Measurements from ENCODE around the gene RETREG2. TPM values are rescaled to one million over a fixed set of nuclear protein-coding genes. Genes with fewer than 3 reads are reported as not detected.

Gene RETREG2
- total and polyA plus RNA-seq, 2 experiments from 2014 or later, result 13.2 to 41.8 TPM

DNA sequence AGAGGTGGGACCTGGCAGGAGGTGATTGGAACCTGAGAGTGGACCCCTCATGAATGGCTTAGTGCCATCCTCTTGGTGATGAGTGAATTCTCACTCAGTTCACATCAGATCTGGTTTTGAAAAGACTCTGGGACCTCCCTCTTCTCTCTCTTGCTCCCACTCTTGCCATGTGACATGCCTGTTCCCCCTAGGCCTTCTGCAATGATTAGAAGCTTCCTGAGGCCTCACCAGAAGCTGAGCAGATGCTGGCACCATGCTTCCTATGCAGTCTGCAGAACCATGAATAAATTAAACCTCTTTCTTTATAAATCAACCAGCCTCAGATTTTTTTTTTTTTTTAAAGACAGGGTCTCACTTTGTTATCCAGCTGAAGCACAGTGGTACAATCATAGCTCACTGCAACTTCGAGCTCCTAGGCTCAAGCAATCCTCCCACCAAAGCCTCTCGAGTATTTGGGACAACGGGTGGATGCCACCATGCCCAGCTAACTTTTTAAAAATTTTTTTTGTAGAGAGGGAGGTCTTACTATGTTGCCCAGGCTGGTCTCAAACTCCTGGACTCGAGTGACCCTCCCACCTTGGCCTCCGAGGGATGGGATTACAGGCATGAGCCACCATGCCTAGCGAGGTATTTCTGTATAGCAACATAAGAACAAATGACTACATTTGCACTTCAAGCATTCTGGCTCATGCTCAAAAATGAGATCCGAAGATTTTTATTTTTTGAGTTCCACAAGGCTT, 26.5 kb downstream of the RETREG2 start (continued):
- TF ChIP-seq, protein P1, sequence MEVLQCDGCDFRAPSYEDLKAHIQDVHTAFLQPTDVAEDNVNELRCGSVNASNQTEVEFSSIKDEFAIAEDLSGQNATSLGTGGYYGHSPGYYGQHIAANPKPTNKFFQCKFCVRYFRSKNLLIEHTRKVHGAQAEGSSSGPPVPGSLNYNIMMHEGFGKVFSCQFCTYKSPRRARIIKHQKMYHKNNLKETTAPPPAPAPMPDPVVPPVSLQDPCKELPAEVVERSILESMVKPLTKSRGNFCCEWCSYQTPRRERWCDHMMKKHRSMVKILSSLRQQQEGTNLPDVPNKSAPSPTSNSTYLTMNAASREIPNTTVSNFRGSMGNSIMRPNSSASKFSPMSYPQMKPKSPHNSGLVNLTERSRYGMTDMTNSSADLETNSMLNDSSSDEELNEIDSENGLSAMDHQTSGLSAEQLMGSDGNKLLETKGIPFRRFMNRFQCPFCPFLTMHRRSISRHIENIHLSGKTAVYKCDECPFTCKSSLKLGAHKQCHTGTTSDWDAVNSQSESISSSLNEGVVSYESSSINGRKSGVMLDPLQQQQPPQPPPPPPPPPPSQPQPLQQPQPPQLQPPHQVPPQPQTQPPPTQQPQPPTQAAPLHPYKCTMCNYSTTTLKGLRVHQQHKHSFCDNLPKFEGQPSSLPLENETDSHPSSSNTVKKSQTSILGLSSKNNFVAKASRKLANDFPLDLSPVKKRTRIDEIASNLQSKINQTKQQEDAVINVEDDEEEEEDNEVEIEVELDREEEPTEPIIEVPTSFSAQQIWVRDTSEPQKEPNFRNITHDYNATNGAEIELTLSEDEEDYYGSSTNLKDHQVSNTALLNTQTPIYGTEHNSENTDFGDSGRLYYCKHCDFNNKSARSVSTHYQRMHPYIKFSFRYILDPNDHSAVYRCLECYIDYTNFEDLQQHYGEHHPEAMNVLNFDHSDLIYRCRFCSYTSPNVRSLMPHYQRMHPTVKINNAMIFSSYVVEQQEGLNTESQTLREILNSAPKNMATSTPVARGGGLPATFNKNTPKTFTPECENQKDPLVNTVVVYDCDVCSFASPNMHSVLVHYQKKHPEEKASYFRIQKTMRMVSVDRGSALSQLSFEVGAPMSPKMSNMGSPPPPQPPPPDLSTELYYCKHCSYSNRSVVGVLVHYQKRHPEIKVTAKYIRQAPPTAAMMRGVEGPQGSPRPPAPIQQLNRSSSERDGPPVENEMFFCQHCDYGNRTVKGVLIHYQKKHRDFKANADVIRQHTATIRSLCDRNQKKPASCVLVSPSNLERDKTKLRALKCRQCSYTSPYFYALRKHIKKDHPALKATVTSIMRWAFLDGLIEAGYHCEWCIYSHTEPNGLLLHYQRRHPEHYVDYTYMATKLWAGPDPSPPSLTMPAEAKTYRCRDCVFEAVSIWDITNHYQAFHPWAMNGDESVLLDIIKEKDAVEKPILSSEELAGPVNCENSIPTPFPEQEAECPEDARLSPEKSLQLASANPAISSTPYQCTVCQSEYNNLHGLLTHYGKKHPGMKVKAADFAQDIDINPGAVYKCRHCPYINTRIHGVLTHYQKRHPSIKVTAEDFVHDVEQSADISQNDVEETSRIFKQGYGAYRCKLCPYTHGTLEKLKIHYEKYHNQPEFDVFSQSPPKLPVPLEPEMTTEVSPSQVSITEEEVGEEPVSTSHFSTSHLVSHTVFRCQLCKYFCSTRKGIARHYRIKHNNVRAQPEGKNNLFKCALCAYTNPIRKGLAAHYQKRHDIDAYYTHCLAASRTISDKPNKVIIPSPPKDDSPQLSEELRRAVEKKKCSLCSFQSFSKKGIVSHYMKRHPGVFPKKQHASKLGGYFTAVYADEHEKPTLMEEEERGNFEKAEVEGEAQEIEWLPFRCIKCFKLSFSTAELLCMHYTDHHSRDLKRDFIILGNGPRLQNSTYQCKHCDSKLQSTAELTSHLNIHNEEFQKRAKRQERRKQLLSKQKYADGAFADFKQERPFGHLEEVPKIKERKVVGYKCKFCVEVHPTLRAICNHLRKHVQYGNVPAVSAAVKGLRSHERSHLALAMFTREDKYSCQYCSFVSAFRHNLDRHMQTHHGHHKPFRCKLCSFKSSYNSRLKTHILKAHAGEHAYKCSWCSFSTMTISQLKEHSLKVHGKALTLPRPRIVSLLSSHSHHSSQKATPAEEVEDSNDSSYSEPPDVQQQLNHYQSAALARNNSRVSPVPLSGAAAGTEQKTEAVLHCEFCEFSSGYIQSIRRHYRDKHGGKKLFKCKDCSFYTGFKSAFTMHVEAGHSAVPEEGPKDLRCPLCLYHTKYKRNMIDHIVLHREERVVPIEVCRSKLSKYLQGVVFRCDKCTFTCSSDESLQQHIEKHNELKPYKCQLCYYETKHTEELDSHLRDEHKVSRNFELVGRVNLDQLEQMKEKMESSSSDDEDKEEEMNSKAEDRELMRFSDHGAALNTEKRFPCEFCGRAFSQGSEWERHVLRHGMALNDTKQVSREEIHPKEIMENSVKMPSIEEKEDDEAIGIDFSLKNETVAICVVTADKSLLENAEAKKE (CRISPR knock-in tag; IDR thresholded peaks at IDR 0.05), result no peak
- TF ChIP-seq EZH2phosphoT487 (IDR thresholded peaks at IDR 0.05; ENCODE audit: unreplicated experiment) (no peak), POLR2AphosphoS5 (IDR thresholded peaks at IDR 0.05; ENCODE audit: low read depth) (no peak), ZNF114 (CRISPR knock-in tag; IDR thresholded peaks at IDR 0.05) (no peak)
- TF ChIP-seq, protein P2, sequence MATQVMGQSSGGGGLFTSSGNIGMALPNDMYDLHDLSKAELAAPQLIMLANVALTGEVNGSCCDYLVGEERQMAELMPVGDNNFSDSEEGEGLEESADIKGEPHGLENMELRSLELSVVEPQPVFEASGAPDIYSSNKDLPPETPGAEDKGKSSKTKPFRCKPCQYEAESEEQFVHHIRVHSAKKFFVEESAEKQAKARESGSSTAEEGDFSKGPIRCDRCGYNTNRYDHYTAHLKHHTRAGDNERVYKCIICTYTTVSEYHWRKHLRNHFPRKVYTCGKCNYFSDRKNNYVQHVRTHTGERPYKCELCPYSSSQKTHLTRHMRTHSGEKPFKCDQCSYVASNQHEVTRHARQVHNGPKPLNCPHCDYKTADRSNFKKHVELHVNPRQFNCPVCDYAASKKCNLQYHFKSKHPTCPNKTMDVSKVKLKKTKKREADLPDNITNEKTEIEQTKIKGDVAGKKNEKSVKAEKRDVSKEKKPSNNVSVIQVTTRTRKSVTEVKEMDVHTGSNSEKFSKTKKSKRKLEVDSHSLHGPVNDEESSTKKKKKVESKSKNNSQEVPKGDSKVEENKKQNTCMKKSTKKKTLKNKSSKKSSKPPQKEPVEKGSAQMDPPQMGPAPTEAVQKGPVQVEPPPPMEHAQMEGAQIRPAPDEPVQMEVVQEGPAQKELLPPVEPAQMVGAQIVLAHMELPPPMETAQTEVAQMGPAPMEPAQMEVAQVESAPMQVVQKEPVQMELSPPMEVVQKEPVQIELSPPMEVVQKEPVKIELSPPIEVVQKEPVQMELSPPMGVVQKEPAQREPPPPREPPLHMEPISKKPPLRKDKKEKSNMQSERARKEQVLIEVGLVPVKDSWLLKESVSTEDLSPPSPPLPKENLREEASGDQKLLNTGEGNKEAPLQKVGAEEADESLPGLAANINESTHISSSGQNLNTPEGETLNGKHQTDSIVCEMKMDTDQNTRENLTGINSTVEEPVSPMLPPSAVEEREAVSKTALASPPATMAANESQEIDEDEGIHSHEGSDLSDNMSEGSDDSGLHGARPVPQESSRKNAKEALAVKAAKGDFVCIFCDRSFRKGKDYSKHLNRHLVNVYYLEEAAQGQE (IDR thresholded peaks at IDR 0.05; ENCODE audit: unreplicated experiment), result no peak

Data from GM23338 (cell line).